K562 (cell line): ENCODE data around the gene TMEM218. TPM values are rescaled to one million over a fixed set of nuclear protein-coding genes. Genes with fewer than 3 reads are reported as not detected.
A peak's percentile ranks its signal among the peaks of the same experiment; 100 is the strongest.

Experiments
- ARID3A ChIP-seq: IDR thresholded peaks from 2 replicates; pipeline ENCODE4 v1.6.1; 2012; ENCODE audit warnings: low read depth, low read length, improper control_type of control experiment, borderline replicate concordance
- ATF7 ChIP-seq: fragments of 450-650 bp; IDR thresholded peaks from 2 replicates; pipeline ENCODE4 v1.7.1; 2014; ENCODE audit warnings: mild to moderate bottlenecking, moderate library complexity
- BCL6 ChIP-seq: fragments of 250-450 bp; sonication (Bioruptor Pico); IDR thresholded peaks from 2 replicates; pipeline ENCODE4 v1.4.0; 2020
- BRF2 ChIP-seq: IDR thresholded peaks from 3 replicates; pipeline ENCODE4 v1.6.1; 2011; ENCODE audit warnings: borderline replicate concordance, mild to moderate bottlenecking; ENCODE audit not compliant: insufficient read length, insufficient read depth
- GABPB2 ChIP-seq: fragments of 250-450 bp; sonication (Bioruptor Pico); conservative IDR thresholded peaks from 2 replicates; pipeline ENCODE4 v1.5.1; 2021; ENCODE audit warnings: mild to moderate bottlenecking
- HDGF ChIP-seq: fragments of 450-650 bp; IDR thresholded peaks from 2 replicates; pipeline ENCODE4 v1.6.1; 2016
- POLR2B ChIP-seq: fragments of 450-650 bp; IDR thresholded peaks from 2 replicates; pipeline ENCODE4 v1.6.1; 2018; ENCODE audit warnings: low read depth; ENCODE audit not compliant: partially characterized antibody
- PPARD ChIP-seq: fragments of 250-450 bp; sonication (Bioruptor Pico); IDR thresholded peaks from 2 replicates; pipeline ENCODE4 v1.8.0; 2022; ENCODE audit warnings: inconsistent platforms, mild to moderate bottlenecking, moderate library complexity
- PTRF ChIP-seq: fragments of 450-650 bp; IDR thresholded peaks from 2 replicates; pipeline ENCODE4 v1.6.1; 2016; ENCODE audit warnings: mild to moderate bottlenecking, missing genetic modification characterization, missing compliant biosample characterization
- TEAD4 ChIP-seq, 2 experiments: sonication (generic) in 1 of 2; formaldehyde crosslinking in 1 of 2; IDR thresholded peaks; 2 replicates each; pipeline versions ENCODE4 v1.6.1 to v1.8.0; 2012 to 2022; ENCODE audit warnings: borderline replicate concordance in 1 of 2, inconsistent platforms in 1 of 2, low read length in 1 of 2, mild to moderate bottlenecking in 1 of 2, missing genetic modification reagents in 1 of 2
- ZNF134 ChIP-seq: fragments of 250-450 bp; sonication (Bioruptor Pico); conservative IDR thresholded peaks from 2 replicates; pipeline ENCODE4 v1.4.0; 2020
- ZNF282 ChIP-seq: sonication (generic); formaldehyde crosslinking; IDR thresholded peaks from 2 replicates; pipeline ENCODE4 v1.8.1; 2023; ENCODE audit warnings: missing genetic modification reagents
- ZNF584 ChIP-seq: fragments of 200-800 bp; sonication (Bioruptor generic); IDR thresholded peaks from 2 replicates; pipeline ENCODE4 v1.6.1; 2016; ENCODE audit warnings: low read depth, mild to moderate bottlenecking, missing genetic modification characterization, missing compliant biosample characterization
- polyA plus RNA-seq, 8 experiments: library from polyadenylated mRNA; depleted of rRNA in 4 of 8; stranded (reverse) in 5 of 8; unstranded in 3 of 8; fragments of >200 nt; fragmentation: Nextera tagmentation in 2 of 8; fragmentation: Illumina TruSeq in 1 of 8; extraction: Ambion mirVana in 2 of 8; extraction: Trizol in 1 of 8; gene quantifications; 2 replicates each; pipeline versions ENCODE4 v1.2.1 to v1.2.3, GENCODE V29; 2011 to 2014; ENCODE audit warnings: inconsistent platforms in 1 of 8, missing spikeins in 1 of 8
- total RNA-seq, 7 experiments: library from RNA; depleted of rRNA in 6 of 7; stranded (reverse); fragments of >200 nt in 6 of 7; fragmentation: Illumina TruSeq in 2 of 7; extraction: Trizol in 2 of 7; gene quantifications; 2 replicates each; pipeline versions ENCODE4 v1.2.1 to v1.2.3, GENCODE V29; 2011 to 2021; ENCODE audit warnings: low replicate concordance in 1 of 7
- TF ChIP-seq, protein P1 (sequence below), 2 experiments: fragments of 450-650 bp; IDR thresholded peaks; 2 replicates each; pipeline ENCODE4 v1.6.1; 2018; ENCODE audit warnings: mild to moderate bottlenecking in 2 of 2, low read depth in 1 of 2; ENCODE audit not compliant: partially characterized antibody in 2 of 2
- TF ChIP-seq, protein P2 (sequence below): sonication (generic); formaldehyde crosslinking; IDR thresholded peaks from 2 replicates; pipeline ENCODE4 v1.8.0; 2022; ENCODE audit warnings: mild to moderate bottlenecking, missing genetic modification reagents
- TF ChIP-seq, protein P3 (sequence below): fragments of 450-650 bp; formaldehyde crosslinking; IDR thresholded peaks from 2 replicates; pipeline ENCODE4 v1.4.0; 2020; ENCODE audit warnings: mild to moderate bottlenecking

TMEM218 gene
- total and polyA plus RNA-seq, 9 of the 15 experiments (the other 6 are each of a cell fraction or from before 2014, with no cell fraction given), result 13.4 to 32.2 (median 25.4) TPM

GRCh38 chr11:125069008-125069407, 42.4 kb downstream of the TMEM218 start (continued):
- TF ChIP-seq, protein P1, sequence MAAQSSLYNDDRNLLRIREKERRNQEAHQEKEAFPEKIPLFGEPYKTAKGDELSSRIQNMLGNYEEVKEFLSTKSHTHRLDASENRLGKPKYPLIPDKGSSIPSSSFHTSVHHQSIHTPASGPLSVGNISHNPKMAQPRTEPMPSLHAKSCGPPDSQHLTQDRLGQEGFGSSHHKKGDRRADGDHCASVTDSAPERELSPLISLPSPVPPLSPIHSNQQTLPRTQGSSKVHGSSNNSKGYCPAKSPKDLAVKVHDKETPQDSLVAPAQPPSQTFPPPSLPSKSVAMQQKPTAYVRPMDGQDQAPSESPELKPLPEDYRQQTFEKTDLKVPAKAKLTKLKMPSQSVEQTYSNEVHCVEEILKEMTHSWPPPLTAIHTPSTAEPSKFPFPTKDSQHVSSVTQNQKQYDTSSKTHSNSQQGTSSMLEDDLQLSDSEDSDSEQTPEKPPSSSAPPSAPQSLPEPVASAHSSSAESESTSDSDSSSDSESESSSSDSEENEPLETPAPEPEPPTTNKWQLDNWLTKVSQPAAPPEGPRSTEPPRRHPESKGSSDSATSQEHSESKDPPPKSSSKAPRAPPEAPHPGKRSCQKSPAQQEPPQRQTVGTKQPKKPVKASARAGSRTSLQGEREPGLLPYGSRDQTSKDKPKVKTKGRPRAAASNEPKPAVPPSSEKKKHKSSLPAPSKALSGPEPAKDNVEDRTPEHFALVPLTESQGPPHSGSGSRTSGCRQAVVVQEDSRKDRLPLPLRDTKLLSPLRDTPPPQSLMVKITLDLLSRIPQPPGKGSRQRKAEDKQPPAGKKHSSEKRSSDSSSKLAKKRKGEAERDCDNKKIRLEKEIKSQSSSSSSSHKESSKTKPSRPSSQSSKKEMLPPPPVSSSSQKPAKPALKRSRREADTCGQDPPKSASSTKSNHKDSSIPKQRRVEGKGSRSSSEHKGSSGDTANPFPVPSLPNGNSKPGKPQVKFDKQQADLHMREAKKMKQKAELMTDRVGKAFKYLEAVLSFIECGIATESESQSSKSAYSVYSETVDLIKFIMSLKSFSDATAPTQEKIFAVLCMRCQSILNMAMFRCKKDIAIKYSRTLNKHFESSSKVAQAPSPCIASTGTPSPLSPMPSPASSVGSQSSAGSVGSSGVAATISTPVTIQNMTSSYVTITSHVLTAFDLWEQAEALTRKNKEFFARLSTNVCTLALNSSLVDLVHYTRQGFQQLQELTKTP (IDR thresholded peaks at IDR 0.05; ENCODE audit: low read depth in 1 of 2, partially characterized antibody in 2 of 2), result no peak
- TF ChIP-seq, protein P2, sequence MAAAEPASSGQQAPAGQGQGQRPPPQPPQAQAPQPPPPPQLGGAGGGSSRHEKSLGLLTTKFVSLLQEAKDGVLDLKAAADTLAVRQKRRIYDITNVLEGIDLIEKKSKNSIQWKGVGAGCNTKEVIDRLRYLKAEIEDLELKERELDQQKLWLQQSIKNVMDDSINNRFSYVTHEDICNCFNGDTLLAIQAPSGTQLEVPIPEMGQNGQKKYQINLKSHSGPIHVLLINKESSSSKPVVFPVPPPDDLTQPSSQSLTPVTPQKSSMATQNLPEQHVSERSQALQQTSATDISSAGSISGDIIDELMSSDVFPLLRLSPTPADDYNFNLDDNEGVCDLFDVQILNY (CRISPR knock-in tag), result no peak
- TF ChIP-seq ARID3A, result no peak
- no peak for TF ChIP-seq BRF2
- no peak for TF ChIP-seq PTRF (tag)
- TF ChIP-seq POLR2B, result no peak
- TF ChIP-seq PPARD (CRISPR knock-in tag), result no peak
- TF ChIP-seq, protein P3, sequence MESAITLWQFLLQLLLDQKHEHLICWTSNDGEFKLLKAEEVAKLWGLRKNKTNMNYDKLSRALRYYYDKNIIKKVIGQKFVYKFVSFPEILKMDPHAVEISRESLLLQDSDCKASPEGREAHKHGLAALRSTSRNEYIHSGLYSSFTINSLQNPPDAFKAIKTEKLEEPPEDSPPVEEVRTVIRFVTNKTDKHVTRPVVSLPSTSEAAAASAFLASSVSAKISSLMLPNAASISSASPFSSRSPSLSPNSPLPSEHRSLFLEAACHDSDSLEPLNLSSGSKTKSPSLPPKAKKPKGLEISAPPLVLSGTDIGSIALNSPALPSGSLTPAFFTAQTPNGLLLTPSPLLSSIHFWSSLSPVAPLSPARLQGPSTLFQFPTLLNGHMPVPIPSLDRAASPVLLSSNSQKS, result no peak
- no peak for TF ChIP-seq HDGF
- no peak for TF ChIP-seq ZNF134 (CRISPR knock-in tag)
- no peak for TF ChIP-seq ATF7
- TF ChIP-seq GABPB2 (CRISPR knock-in tag), result no peak
- no peak for TF ChIP-seq BCL6 (CRISPR knock-in tag)
- TF ChIP-seq ZNF282, result no peak
- peak; percentile 20; the same call in 1 of the 2 replicates for TF ChIP-seq TEAD4 (IDR thresholded peaks at IDR 0.05; ENCODE audit: low read length)
- TF ChIP-seq TEAD4 (CRISPR knock-in tag; IDR thresholded peaks at IDR 0.05; ENCODE audit: borderline replicate concordance), result no peak
- no peak for TF ChIP-seq ZNF584 (CRISPR knock-in tag)
